ENCODE measurements around the gene CENPO.
A peak's percentile ranks its signal among the peaks of the same experiment; 100 is the strongest.

CENPO gene

DNA sequence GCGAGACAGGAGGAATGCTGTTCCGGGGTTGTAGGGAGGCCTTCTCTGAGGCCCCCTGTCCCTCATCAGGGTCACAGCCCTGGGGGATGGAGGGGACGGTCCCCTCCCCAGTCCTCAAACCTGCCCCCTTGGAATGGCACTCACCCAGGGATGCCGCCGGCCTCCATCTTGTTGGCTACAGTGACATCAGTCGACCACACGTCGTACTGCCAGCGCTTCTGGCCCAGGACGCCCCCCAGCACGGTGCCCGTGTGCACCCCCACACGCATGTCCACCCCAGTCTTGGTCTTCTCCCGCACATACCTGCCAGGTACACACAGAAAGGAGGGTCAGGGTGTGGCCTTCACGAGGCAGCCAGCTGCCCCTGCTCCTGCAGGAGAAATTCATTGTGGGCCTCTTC, 46.5 kb downstream of the CENPO start:
- DNase-seq = no peak

DNA sequence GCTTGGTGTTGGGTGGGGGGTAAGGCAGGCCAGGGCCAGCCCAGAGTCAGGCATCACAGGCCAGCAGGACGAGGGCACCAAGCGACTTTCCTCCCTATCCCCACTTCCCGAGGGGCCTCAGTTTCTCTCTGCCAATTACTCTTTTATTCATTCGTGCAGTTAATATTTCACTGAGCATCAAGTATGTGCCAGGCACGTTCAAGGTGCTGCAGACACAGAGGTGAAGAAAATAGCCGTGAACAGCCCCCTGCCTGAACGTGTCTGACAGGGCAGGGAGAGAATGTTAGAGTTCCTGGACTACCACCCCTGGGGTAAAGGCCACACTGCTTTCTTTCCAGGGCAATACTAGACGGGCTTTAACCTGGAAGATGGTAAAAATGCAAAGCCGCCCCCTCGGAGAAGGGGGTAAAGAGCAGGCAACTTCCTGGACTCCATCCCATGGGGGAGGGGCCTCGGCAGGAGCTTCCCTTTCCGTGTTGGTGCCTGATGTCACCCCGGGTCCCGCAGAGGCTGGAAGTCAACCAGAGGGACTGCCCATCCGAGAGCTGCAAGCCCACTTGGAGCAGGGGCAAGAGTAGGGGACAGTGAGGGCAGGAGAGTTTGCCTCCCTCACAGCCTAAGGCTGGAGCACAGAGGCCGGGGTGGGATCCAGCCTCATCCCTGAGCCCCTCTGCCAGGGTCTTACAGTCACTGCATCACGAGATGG, 47.1 kb downstream of the CENPO start:
- no peak for DNase-seq

DNA sequence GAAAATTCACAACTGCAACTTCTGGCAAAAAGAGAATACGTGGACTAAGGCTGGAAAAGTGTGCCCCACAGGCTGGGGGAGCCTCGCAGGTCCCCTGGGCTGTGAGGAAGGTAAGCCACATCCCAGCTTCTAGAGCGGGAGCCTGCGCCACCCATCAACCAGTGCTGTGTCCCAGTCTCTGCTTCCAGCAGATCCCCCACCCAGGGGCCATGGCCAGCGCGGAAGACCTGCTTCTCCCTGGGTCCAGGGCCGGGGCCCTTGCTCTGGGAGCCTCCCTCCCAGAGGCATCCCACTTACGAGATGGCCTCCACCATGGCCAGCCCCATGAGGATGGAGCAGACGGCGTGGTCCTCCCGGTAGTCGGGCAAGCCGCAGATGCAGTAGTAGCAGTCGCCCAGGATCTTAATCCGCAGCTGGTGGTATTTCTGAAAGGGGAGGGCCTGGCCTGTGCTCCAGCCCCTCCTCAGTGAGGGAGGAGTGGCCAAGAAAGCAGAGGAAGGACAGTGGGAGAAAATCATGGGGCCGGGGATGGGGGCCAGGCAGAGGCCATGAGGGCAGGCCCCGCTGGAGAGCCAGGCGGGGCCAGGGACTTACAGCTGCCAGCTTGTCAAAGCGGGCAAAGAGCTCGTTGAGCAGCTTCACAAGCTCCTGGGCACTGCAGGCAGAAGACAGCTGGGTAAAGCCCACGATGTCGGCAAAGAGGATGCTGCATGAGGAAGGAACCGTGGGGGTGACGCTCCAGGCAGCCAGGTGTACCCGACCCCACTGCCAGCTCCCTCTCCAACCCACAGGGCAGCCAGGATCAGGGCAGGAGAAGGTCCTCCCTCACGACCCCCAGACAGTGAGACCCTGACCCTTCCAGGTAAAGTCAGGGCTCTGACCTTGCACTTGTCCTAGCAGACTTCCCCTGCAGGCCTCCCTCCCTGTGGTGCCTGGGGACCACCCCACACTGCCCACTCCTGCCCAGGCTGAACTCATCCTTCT, 48.0 kb downstream of the CENPO start:
- DNase-seq = no peak

DNA sequence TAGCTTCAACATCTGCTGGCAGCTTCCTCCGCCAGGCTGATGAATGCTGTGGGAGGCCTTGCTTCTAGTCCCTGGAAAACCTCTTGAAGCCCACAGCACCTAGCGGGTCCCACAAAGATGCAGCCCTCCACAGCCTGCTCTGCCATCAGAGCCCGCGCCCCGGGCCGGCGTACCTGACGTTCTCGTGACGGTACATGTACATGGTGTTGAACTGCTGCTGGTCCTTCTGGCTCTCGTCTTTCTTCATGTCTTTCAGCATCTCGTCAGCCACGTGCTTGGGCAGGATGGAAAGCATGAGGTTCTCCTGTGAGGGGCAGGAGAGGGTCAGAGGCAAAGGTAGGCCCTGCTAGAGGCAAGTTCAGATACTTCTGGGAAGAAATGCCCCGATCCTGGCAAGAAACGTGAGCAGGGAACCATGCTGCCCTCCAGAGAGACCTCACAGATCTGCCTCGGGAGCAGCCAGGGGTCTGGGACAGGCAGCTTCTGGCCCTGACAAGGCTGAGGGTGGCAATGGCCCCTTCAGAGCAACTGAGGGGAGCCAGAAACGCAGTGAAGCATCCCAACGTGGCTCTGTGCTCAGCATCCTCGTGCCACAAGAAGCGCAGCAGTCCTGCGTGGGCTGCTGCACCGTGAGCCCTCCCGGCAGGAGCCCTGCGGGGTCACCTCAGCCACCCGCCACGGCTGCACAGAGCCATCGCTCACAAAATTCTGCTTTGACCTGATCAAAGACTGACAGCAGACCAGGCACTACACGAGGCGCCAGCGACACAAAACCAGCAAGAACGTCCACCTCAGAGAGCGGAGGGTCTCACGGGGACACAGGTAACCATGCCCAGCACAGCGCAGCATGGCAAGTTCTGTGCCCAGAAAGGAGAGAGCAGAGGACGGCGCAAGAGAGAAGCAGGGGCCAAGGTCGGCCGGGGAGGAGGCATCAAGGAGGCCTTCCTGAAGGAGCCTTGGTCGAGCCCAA, 49.1 kb downstream of the CENPO start:
- no peak for DNase-seq

DNA sequence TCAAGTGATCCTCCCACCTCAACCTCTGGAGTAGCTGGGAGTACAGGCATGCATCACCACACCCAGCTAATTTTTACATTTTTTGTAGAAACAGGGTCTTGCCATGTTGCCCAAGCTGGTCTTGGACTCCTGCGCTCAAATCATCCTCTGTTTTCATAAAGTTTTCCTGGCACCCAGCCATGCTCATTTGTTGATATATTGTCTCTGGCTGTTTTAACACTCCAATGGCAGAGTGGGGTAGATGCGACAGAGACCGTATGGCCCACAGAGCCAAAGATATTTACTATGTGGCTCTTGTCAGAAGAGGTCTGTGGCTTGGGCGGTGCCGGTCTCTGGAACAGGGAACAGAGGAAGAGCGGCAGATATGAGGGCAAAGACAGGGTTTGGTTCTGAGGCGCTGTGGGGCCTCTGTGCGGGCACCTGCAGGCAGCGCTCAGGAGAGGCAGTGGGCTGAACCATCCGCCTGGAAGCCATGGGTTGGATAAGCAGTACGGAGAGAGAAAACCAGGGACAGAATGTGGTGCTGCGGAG, 50.2 kb downstream of the CENPO start:
- DNase-seq = no peak

DNA sequence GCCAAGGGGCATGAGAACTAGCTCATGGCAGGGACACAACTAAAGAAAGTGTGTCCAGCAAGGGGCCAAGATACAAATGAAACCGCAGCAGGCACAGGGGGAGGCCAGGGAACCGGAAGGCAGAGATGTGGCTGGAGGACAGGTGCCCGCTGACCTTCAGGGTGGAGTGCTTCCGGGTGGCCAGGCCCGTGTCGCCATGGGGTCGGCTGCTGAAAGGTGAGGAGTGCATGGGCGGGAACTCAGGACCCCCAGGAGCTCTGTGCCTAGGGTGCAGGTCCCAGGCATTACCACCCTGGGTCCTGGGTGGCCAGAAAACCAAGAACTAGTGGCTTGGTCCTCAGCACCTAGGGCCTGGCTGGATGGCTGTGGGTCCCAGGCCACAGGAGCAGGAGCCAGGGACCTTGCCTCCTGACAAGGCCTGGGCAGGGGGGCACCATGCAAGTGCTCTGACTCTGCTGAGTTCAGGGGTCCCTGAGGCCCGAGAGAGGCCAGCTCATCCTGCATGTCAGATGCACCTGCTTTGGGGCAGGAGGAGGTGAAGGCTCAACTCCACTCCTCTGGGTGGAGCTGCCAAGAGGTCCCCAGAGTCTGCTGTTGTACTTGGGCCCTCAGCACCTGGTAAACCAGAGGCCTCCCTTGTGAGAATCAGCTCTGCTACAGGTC, 50.9 kb downstream of the CENPO start:
- DNase-seq = no peak

DNA sequence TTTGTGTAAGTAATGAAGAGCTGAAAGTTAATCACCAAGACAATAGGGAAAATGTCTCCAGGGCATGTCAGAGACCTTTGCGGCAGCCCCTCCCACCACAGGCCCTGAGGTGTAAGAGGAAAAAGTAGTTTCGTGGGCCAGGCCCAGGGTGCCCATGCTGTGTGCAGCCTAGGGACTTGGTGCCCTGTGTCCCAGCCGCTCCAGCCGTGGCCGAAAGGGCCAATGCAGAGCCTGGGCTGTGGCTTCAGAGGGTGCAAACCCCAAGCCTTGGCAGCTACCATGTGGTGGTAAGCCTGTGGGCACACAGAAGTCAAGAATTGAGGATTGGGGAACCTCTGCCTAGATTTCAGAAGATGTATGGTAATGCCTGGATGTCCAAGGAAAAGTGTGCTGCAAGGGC, 52.5 kb downstream of the CENPO start:
- DNase-seq = no peak

DNA sequence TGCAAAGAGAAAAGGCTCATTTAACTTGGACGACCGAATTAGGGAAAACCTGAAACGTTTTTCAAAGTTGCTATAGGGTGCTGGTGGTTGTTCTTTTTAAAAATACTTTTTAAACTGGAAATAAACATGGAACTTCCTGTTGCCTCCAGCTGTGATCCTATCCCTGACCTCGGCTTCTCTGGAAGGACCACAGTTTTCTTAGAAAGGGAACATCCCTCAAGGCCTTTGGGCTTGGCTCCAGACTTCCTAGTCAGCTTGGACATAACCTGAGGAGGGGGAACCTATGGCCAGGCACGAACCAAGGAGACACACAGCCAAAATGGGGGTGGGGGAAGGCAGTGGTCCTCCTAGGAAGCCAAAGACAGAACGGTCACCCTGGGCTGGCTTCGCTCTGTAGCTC, 57.7 kb downstream of the CENPO start:
- DNase-seq = no peak

DNA sequence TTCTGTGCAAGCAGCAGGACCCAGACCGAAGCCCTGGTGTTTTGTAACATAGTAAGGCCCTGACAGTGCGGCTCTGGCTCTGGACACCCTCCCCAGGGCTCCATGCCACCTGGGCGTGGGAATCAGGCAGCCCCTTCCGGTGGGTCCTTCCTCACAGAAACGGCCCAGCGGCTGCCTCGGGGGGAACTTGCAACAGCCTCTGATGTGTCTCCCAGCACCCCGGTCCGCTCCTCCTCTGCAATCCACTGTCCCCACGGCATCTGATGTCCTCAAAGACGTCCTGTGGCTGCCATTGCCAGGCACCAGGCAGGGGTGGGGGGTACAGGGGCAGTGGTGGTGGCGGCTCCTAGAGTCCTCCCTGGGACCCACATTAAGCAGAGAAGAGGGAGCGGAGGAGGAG, 58.8 kb downstream of the CENPO start:
- DNase-seq = no peak

DNA sequence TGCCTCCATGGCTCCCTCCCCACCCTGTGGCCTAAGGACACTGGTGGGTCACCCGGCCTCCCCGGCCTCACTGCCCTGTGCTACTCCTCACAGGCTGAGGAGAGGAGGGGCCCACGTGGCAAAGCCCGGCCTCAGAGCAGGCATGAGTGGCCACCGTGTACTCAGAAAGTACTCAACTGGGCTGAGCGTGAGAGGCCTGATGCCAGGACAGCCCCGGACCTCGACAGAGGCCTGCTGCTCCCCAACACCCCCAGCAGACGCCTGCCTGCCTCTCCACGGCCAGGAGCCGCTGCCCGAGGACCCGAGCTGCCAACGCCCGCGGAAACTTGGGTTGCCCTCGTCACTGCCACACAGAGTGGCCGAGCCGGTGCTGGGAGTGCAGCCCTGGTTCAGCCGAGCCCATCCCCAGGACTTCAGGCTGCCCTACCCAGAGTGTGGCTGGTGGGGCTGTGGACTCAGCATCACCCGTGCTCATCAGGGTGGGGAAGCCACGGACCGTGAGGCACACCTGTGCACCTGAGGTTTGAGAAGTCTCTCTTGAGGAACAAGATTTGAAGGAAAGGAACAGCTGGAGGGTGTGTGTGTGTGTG, 59.3 kb downstream of the CENPO start:
- no peak for DNase-seq

DNA sequence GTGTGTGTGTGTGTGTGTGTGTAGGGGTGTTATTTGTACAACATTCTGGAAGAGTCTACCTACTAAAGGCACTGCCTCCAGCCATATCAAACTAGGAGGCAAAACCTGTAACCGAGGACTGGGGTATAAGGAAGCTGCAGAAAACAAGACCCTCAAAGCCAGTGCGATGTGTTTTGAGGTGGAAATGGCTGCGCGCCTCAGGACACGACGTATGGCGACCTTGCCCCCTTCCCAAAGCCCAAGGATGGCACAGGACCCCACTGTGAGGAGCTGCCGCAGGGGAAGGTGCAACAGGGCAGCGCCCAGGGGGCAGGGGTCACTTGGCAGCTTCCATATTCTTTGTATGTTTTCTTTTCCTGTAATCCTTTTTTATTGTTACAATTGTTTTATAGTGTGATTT, 59.8 kb downstream of the CENPO start:
- DNase-seq = no peak

DNA sequence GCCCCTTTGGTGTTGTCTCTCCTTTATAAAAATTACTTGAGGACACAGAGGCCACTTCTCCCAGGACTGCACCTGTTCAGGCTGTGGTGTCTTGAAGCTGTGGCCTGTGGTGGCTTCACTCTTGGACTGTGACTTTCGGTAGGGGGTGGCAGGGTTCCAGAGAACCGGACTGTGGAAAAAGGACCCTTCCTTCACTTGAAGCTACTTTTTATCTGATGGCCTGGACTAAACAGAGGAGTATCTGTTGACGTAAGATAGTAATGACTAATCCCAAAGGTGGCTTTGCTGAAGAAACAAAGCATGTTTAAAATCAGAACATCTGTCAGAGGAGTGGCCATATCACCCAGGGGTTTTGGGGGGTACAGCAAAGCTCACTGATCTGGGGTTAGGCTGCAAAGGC, 60.8 kb downstream of the CENPO start:
- no peak for DNase-seq

DNA sequence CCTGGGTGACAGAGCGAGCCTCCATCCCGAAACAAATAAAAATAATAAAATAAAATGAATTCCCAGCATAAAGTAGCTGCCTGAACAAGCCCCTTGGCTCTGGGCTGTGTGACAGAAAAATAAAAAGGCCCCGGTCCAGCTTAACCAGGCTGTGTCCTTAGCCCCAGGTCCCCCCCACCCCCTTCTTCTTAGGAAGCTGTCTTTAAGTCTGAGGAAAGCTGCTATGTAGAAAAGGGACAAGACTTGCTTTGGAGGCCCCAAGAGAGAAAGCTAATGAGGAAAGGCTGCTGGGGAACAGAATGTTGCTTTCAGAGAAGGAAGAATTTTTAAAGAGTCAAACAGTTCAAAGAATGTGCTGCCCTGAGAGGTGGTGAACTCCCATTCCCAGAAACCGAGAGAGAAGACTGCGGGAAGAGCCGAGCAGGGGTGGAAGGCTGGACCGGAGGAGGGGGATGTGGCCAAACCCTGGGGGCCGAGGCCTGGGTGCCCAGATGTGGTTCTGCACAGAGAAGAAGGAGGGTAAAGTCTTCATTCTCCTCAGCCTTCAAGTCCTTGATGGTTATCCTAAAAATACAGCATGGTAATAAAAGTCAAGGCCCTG, 61.9 kb downstream of the CENPO start:
- DNase-seq = no peak

DNA sequence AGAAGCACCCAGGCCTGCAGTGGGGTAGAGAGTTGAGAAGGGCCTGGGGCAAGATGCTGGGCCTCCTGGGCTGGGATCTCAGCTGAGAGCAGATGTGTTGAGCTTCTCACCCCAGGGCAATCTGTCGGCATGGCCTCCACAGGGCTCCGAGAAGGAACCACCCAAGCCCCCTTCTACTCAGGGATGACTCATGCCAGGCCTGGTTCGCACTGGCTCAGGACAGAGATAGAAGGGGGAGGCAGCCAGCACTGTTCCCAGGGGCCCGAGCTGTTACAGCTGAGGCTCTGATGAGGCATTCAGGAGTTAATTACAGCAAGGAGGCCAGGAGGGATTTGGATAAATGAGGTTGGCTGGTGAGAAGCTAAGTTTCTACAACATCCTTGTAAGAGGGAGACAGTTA, 62.5 kb downstream of the CENPO start:
- peak; percentile 75 for DNase-seq

DNA sequence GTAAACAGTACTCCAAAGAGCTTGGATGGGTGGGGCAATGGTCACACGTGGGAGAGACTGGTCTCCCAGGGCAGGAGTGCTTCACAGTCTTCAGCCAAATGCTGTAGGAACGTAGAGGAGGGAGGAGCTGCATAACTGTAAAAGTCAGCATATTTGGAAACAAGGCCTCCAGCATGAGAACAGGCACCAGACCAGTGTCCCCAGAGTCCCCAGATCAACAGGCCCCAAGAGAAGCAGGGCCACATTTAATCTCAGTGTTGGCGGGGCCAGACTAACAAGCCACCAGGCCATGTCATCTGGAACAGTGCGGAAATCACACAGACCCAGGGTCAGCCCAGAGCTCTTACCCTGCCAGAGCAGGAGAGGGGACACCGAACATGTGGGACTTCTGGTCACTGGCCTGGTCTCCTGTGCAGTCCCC, 63.6 kb downstream of the CENPO start:
- no peak for DNase-seq

DNA sequence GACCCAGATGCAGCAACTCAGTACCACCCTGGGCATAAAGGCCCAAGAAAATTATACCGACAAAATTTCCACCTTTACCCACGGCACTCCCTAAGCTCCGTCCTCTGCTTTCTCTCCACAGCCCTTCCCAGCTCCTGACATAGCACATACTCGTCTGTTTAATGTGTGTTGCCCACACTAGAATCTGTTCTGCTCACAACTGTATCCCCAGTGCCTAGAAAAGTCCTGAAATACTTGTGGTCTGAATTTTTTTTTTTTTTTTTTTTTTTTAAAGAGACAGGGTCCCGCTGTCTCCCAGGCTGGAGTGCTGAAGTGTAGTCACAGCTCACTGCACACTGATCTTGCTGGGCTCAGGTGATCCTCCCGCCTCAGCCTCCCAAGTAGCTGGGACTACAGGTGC, 64.5 kb downstream of the CENPO start:
- no peak for DNase-seq

DNA sequence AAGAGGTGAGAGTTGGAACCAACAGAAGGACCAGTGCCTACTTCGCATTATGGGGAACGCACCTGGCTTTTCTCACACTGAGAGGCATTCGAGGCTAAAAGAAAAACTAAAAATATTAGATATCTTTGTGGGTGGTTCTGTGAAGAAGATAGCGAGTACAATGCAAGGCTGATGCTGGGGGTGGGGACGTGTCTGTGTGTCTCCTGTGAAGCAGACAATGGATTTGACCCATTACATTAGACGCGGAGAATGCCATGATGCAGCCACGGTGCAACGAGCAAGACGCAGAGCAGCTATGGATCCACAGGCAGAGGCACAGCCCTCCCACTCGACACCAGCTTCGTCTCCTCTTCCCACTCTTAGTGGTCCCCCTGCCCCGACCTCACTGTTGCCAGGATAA, 65.8 kb downstream of the CENPO start:
- no peak for DNase-seq

DNA sequence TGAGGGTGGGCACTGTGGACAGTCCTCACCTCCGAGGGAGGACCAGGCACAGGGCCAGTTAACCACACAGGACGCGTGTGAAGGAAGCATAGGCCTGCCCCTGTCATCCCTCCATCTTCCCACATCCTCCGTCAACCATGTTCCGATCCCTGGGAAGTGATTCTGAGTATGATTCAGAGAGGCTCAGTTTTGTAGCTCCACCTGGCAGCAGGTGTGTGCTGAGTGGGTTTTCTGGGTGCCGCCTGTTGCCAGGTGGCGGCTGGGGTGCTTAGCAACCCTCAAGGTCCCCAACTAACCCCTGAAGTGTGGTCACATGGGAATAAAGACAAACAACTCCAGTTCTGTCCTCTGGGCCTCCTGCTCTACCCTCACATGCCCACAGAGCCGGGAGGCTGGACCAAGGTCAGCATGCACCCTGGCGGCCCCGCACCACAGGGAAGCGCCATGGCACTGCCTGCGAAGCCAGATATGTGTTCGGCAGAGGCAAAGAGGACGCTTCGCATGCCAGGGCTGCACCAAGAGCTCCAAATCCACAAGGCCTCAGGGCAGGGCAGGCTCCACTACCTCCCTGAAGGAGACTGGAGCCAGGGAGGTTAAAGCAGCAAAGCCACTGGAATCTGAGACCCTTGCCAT, 66.9 kb downstream of the CENPO start:
- no peak for DNase-seq

DNA sequence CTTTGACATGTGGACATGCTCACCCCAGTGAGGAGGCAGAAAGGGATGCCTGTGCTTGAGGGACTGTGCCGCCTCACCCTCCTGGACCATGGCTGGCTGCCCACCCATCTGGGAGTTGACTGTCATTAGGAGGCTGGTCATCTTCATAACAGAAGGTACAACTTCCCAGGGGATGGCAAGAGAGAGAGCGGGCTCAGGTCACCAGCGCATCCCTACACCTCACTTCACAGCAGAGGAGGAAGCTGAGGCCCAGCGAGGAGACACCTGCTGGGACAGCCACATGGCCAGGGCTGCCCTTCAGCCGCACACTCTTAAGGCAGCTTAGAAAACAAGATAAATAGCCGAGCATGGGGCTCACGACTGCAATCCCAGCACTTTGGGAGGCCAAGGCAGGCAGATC, 67.4 kb downstream of the CENPO start:
- no peak for DNase-seq

DNA sequence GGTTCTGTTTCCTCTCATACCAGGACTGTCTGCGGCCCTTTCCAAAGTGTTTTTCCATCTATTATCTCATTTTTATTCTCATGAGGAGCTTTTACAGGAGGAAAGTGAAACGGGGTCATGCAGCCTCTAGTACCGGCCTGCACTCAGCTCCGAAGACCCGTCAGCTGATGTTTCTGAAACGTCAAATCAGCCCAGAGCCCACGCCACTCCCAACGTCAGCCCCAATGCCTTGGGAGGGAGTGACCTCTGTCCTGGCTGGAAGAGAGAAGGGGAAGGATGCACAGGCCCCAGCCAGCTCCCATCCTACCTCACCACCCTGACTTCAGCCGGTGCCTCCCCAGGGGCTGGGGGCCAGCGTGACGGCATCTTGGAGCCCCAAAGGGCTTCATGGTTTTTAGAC, 68.3 kb downstream of the CENPO start:
- no peak for DNase-seq

DNA sequence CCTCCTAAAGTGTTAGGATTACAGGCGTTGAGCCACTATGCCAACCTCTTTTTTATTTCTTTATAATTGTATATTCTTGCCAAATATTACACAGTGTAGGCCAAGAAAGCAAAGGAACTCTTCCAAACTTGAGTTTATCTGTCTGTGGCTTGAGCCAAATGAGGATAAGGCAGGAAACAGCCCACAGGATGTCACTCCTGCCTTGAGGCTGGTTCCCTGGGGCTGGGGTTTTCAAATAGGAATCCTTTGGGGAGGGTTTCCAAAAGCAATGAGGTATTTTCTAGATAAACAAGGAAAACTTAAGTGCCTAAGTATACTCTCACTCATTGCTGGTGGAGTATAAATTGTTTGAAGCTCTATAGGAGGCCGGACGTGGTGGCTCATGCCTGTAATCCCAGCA, 70.4 kb downstream of the CENPO start:
- DNase-seq = no peak

All from NCI-H69 (cell line).